Measurements from ENCODE around the gene SPZ1. TPM values are rescaled to one million over a fixed set of nuclear protein-coding genes. Genes with fewer than 3 reads are reported as not detected.
"Not testable (repeated sequence)": the region's sequence is repeated elsewhere in the genome, so short reads cannot be mapped to it uniquely, and the experiment has no call there.

SPZ1 gene
- total RNA-seq, 2 experiments from 2014 or later = not detected

DNA sequence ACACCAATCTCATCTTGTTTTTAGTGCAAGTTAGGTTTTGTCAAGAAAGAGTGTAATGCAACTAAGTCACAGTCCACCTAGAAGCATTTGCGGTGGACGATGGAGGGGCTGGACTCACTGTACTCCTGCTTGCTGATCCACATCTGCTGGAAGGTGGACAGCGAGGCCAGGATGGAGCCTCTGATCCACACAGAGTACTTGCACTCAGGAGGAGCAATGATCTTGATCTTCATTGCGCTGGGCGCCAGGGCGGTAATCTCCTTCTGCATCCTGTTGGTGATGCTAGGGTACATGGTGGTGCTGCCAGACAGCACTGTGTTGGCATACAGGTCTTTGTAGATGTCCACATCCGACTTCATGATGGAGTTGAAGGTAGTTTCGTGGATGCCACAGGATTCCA is 20.2 kb upstream of the SPZ1 start:
- CTCF ChIA-PET = no interaction called here
- DNase-seq = no peak
- Mint-ChIP-seq H3K9me3 (no peaks in the 10 kb centered on the region), H3K4me1 (ENCODE audit: low read depth) (no peaks in the 10 kb centered on the region), H3K27ac (no peak overlapping the region), H3K4me3 (no peak overlapping the region), H3K36me3 (ENCODE audit: low read depth) (no peaks in the 10 kb centered on the region), H3K27me3 (ENCODE audit: low read depth) (no peaks in the 10 kb centered on the region)
- intact Hi-C loops (cut with micrococcal nuclease) = no loop called here

DNA sequence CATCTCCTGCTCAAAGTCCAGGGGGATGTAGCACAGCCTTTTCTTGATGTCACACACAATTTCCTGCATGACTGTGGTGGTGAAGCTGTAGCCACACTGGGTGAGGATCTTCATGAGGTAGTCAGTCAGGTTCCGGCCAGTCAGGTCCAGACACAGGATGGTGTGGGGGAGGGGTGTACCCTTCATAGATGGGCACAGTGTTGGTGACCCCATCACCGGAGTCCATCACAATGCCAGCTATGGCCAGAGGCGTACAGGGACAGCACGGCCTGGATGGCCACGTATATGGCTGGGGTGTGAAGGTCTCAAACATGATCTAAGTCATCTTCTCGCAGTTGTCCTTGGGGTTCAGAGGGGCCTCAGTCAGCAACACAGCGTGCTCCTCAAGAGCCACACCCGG is 19.7 kb upstream of the SPZ1 start:
- CTCF ChIA-PET = no interaction called here
- DNase-seq = no peak
- intact Hi-C loops (cut with micrococcal nuclease) = loop anchor here (10.0 kb wide), 1 partner anchor 375 kb away; no protein-coding TSS in a partner anchor

DNA sequence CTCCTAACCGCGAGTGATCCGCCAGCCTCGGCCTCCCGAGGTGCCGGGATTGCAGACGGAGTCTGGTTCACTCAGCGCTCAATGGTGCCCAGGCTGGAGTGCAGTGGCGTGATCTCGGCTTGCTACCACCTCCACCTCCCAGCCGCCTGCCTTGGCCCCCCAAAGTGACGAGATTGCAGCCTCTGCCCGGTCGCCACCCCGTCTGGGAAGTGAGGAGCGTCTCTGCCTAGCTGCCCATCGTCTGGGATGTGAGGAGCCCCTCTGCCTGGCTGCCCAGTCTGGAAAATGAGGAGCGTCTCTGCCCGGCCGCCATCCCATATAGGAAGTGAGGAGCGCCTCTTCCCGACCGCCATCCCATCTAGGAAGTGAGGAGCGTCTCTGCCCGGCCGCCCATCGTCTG is 19.0 kb upstream of the SPZ1 start:
- H3K4me3 Mint-ChIP-seq; CTCF ChIA-PET; H3K27ac Mint-ChIP-seq; H3K36me3 Mint-ChIP-seq (ENCODE audit: low read depth); H3K4me1 Mint-ChIP-seq (ENCODE audit: low read depth); H3K9me3 Mint-ChIP-seq; DNase-seq; H3K27me3 Mint-ChIP-seq (ENCODE audit: low read depth): not testable (repeated sequence)
- intact Hi-C loops (cut with micrococcal nuclease) = loop anchor here (10.0 kb wide), 1 partner anchor 376 kb away; no protein-coding TSS in a partner anchor

More for the DNA sequence above, 19.7 kb upstream of the SPZ1 start:
- no peak overlapping the region for H3K27ac Mint-ChIP-seq
- no peaks in the 10 kb centered on the region for H3K27me3 Mint-ChIP-seq (ENCODE audit: low read depth)
- H3K4me1 Mint-ChIP-seq (ENCODE audit: low read depth) = no peaks in the 10 kb centered on the region
- H3K36me3 Mint-ChIP-seq (ENCODE audit: low read depth) = no peaks in the 10 kb centered on the region
- H3K9me3 Mint-ChIP-seq = no peaks in the 10 kb centered on the region
- H3K4me3 Mint-ChIP-seq = no peak overlapping the region

DNA sequence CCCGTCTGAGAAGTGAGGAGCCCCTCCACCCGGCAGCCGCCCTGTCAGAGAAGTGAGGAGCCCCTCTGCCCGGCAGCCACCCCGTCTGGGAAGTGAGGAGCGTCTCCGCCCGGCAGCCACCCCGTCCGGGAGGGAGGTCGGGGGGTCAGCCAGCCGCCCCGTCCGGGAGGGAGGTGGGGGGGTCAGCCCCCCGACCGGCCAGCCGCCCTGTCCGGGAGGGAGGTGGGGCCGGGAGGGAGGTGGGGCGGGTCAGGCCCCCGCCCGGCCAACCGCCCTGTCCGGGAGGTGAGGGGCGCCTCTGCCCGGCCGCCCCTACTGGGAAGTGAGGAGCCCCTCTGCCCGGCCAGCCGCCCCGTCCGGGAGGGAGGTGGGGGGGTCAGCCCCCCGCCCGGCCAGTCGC is 18.5 kb upstream of the SPZ1 start:
- H3K27ac Mint-ChIP-seq; DNase-seq; CTCF ChIA-PET; H3K4me3 Mint-ChIP-seq; H3K36me3 Mint-ChIP-seq (ENCODE audit: low read depth); H3K9me3 Mint-ChIP-seq; H3K4me1 Mint-ChIP-seq (ENCODE audit: low read depth); H3K27me3 Mint-ChIP-seq (ENCODE audit: low read depth): not testable (repeated sequence)
- intact Hi-C loops (cut with micrococcal nuclease) = loop anchor here (10.0 kb wide), 1 partner anchor 377 kb away; no protein-coding TSS in a partner anchor

DNA sequence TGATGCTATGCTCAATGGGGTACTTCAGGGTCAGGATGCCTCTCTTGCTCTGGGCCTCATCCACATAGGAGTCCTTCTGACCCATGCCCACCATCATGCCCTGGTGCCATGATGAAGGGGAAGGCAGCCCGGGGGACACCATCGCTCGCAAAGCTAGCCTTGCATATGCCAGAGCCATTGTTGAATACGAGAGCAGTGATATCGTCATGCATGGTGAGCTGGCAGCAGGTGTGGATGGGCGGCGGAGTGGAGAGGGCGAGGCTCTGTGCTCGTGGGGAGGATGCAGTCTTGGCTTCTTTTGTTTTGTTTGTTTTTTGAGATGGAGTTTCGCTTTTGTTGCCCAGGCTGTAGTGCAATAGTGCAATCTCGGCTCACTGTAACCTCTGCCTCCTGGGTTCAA is 17.2 kb upstream of the SPZ1 start:
- Mint-ChIP-seq H3K36me3 (ENCODE audit: low read depth) (no peaks in the 10 kb centered on the region), H3K4me1 (ENCODE audit: low read depth) (no peaks in the 10 kb centered on the region), H3K4me3 (no peak overlapping the region), H3K27ac (no peak overlapping the region), H3K9me3 (no peaks in the 10 kb centered on the region), H3K27me3 (ENCODE audit: low read depth) (no peaks in the 10 kb centered on the region)
- intact Hi-C loops (cut with micrococcal nuclease) = loop anchor here (10.0 kb wide), 1 partner anchor 378 kb away; no protein-coding TSS in a partner anchor
- DNase-seq = no peak
- CTCF ChIA-PET = interaction anchor here (0.5 to 8.5 kb wide), 2 partner anchors 209 to 1194 kb away, joined by 3 to 183 read pairs; no protein-coding TSS in a partner anchor

DNA sequence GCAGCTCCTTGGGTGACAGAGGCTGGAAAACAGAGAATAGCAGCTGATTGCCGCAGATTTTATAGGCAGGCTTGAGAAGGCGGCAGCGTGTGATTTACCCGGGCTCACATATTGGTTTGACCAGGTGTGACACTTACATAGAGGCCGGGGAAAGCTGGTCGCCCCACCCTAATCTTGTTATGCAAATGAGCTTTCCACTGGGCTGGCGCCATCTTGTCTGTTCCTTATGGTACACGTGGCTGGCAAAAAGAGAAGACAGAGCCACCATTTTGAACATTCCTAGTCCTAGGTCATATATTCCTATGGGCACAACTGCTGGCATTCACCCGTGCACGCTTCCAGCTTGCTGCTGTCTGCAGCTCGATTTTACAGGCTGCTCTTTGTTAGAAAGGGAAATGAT is 11.3 kb upstream of the SPZ1 start:
- Mint-ChIP-seq H3K27ac (no peak overlapping the region), H3K27me3 (ENCODE audit: low read depth) (no peaks in the 10 kb centered on the region), H3K36me3 (ENCODE audit: low read depth) (no peaks in the 10 kb centered on the region), H3K4me1 (ENCODE audit: low read depth) (no peaks in the 10 kb centered on the region), H3K4me3 (no peak overlapping the region), H3K9me3 (no peaks in the 10 kb centered on the region)
- no peak for DNase-seq
- CTCF ChIA-PET = interaction anchor here (0.5 to 8.5 kb wide), 13 partner anchors 24 to 751 kb away, joined by 3 to 183 read pairs (median 6); no protein-coding TSS in a partner anchor
- intact Hi-C loops (cut with micrococcal nuclease) = loop anchor here (5.0 to 10.0 kb wide), 2 partner anchors 384 to 431 kb away; no protein-coding TSS in a partner anchor

DNA sequence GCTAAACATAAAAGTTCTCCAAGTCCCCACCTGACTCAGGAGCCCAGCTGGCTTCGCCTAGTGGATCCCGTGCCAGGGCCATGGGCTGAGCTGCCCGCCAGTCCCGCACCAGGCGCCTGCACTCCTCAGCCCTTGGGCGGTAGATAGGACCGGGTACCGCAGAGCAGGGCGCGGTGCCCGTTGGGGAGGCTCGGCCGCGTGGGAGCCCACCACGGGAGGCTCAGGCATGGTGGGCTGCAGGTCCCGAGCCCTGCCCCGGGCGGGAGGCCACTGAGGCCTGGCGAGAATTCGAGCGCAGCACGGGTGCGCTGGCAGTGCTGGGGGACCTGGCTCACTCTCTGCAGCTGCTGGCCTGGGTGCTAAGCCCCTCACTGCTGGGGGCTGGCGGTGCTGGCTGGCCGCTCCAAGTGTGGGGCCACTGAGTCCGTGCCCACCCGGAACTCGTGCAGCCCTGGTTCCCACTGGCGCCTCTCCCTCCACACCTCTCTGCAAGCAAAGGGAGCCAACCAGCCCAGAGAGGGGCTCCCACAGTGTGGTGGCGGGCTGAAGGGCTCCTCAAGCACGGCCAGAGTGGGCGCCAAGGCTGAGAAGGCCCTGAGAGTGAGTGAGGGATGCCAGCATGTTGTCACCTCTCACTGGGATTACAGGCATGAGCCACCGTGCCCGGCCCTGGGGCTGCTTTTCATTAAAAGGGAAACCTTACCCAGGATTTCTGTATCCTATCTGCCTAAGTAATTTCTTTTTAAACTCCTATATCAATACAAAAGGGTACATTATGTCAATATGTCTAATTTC is 9.7 kb upstream of the SPZ1 start:
- CTCF ChIA-PET = interaction anchor here (0.7 to 8.5 kb wide), 4 partner anchors 9 to 226 kb away, joined by 3 to 183 read pairs (median 16); no protein-coding TSS in a partner anchor
- Mint-ChIP-seq H3K9me3 (no peaks in the 10 kb centered on the region), H3K27ac (no peak overlapping the region), H3K4me3 (no peak overlapping the region), H3K27me3 (ENCODE audit: low read depth) (no peaks in the 10 kb centered on the region), H3K36me3 (ENCODE audit: low read depth) (no peaks in the 10 kb centered on the region), H3K4me1 (ENCODE audit: low read depth) (no peaks in the 10 kb centered on the region)
- no peak for DNase-seq
- intact Hi-C loops (cut with micrococcal nuclease) = loop anchor here (5.0 to 10.0 kb wide), 2 partner anchors 385 to 433 kb away; no protein-coding TSS in a partner anchor

DNA sequence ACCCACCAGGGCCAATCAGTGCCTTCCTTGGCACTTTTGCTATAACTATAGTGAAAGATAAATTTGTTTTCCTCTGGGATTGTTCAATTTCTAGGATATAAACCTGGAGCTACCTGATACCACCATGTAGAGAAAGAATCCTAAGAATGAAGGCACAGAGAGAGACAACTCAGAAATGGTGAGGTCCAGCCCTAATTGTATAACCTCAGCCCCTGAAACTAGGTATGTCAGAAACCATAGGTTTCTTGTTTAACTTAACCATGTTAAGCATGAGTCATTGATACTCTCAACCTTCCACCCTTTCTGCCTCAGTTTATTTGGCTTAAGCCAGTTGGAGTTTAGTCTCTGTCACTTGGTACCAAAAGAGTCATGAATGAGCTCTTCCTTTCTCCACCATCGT is 4.6 kb upstream of the SPZ1 start:
- DNase-seq = no peak
- Mint-ChIP-seq H3K36me3 (ENCODE audit: low read depth) (no peaks in the 10 kb centered on the region), H3K27me3 (ENCODE audit: low read depth) (peaks cover 3% of the 10 kb centered on the region), H3K4me3 (no peak overlapping the region), H3K9me3 (no peaks in the 10 kb centered on the region), H3K4me1 (ENCODE audit: low read depth) (no peaks in the 10 kb centered on the region), H3K27ac (no peak overlapping the region)
- intact Hi-C loops (cut with micrococcal nuclease) = no loop called here
- CTCF ChIA-PET = interaction anchor here (1.2 to 1.5 kb wide), 2 partner anchors 10 to 224 kb away, joined by 3 to 4 read pairs; no protein-coding TSS in a partner anchor

DNA sequence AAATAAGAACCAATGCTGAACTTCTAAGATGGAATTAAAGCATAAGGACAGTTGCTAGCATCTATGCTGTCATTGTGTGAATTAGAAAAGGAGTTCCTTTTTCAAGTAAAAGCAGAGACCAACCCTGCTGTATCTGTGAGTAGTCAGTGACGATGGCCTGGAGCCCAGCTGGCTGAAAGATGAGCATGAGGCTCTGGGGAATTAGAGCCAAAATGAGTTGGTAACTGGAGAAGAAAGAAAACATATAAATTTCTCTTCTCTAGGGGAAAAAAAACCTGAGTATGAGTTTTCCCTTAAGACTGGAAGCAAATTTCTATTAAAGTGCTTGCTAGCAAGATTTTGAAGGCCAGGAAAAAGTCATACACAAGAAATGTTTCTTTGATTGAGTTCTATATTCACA is 1.6 kb upstream of the SPZ1 start:
- intact Hi-C loops (cut with micrococcal nuclease) = no loop called here
- CTCF ChIA-PET = interaction anchor here (0.9 to 1.4 kb wide), 2 partner anchors 9 to 235 kb away, joined by 3 to 5 read pairs; no protein-coding TSS in a partner anchor

DNA sequence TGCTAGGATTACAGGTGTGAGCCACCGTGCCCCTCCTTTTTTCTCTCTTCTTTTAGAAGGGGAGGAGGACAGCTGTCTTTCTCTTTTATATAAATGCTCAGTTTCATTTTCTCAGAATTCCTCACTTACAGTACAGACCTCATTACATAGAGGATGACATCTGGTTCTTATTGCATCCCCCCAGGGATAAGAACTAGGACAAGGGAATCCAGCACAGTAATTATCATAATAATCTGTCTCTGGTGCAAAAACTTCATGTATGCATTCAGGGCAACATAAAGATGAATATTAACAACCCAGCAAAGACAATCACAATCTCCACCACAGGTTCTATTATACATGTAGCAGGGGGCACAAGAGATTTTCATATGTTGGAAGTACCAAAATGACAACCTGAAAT is 5.1 kb downstream of the SPZ1 start:
- no peaks in the 10 kb centered on the region for H3K4me1 Mint-ChIP-seq (ENCODE audit: low read depth)
- H3K4me3 Mint-ChIP-seq = no peak overlapping the region
- CTCF ChIA-PET = interaction anchor here (0.6 kb wide), 1 partner anchor 1050 kb away, joined by 3 read pairs; no protein-coding TSS in a partner anchor
- intact Hi-C loops (cut with micrococcal nuclease) = no loop called here
- no peaks in the 10 kb centered on the region for H3K36me3 Mint-ChIP-seq (ENCODE audit: low read depth)
- no peak overlapping the region for H3K27ac Mint-ChIP-seq
- no peaks in the 10 kb centered on the region for H3K9me3 Mint-ChIP-seq
- no peak for DNase-seq
- no peaks in the 10 kb centered on the region for H3K27me3 Mint-ChIP-seq (ENCODE audit: low read depth)

More for the DNA sequence above, 1.6 kb upstream of the SPZ1 start:
- no peak for DNase-seq
- no peaks in the 10 kb centered on the region for H3K36me3 Mint-ChIP-seq (ENCODE audit: low read depth)
- peaks cover 3% of the 10 kb centered on the region for H3K27me3 Mint-ChIP-seq (ENCODE audit: low read depth)
- H3K27ac Mint-ChIP-seq = no peak overlapping the region
- H3K4me1 Mint-ChIP-seq (ENCODE audit: low read depth) = no peaks in the 10 kb centered on the region
- no peaks in the 10 kb centered on the region for H3K9me3 Mint-ChIP-seq
- H3K4me3 Mint-ChIP-seq = no peak overlapping the region

DNA sequence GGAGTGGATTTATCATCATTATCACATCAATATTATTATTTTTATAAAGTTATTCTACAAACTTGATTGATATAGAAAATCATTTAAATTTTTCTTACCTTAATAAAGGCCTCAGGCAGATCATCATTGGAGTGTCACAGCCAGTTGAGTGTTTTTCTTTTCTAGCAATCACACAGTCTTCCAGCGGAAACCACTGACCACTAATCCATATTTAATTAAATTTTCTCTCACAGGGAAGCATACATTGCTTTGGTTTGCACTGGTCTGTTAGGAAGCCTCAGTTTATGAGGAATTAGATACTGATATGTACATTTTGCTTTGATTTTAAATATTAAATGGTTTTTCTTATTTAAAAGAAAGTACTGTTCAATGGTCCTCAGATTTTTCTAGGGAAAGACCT is 6.7 kb downstream of the SPZ1 start:
- CTCF ChIA-PET = no interaction called here
- no peaks in the 10 kb centered on the region for H3K27me3 Mint-ChIP-seq (ENCODE audit: low read depth)

DNA sequence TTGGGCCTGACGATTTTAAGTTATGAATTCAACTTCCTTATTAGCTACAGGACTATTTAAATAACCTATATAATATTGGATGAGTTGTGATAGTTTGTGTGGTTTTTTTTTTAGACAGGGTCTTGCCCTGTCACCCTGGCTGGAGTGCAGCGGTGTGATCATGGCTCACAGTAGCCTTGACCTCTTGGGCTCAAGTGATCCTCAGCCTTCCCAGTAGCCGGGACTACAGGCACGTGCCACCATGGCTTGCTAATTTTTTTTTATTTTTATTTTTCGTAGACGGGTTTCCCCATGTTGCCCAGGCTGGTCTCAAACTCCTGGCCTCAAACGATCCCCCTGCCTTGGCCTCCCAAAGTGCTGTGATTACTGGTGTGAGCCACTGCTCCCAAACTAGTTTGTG is 17.6 kb downstream of the SPZ1 start:
- no peak overlapping the region for H3K4me3 Mint-ChIP-seq
- no peaks in the 10 kb centered on the region for H3K36me3 Mint-ChIP-seq (ENCODE audit: low read depth)

More for the DNA sequence above, 6.7 kb downstream of the SPZ1 start:
- H3K4me3 Mint-ChIP-seq = no peak overlapping the region
- H3K36me3 Mint-ChIP-seq (ENCODE audit: low read depth) = no peaks in the 10 kb centered on the region
- H3K9me3 Mint-ChIP-seq = no peaks in the 10 kb centered on the region
- intact Hi-C loops (cut with micrococcal nuclease) = no loop called here
- no peak for DNase-seq
- no peak overlapping the region for H3K27ac Mint-ChIP-seq
- no peaks in the 10 kb centered on the region for H3K4me1 Mint-ChIP-seq (ENCODE audit: low read depth)

More for the DNA sequence above, 17.6 kb downstream of the SPZ1 start:
- intact Hi-C loops (cut with micrococcal nuclease) = no loop called here
- Mint-ChIP-seq H3K4me1 (ENCODE audit: low read depth) (no peaks in the 10 kb centered on the region), H3K9me3 (no peaks in the 10 kb centered on the region), H3K27me3 (ENCODE audit: low read depth) (peaks cover 7% of the 10 kb centered on the region), H3K27ac (no peak overlapping the region)
- CTCF ChIA-PET = interaction anchor here (0.6 kb wide), 1 partner anchor 71 kb away, joined by 4 read pairs; the partner anchor contains the start of gene ZFYVE16
- no peak for DNase-seq
